Parathyroid adenoma (tissue), 2 donors: ENCODE measurements around the gene SLC22A23.
"Not testable (repeated sequence)": the region's sequence is repeated elsewhere in the genome, so short reads cannot be mapped to it uniquely, and the experiment has no call there.

Experiments
- H2AFZ ChIP-seq: fragments of 300-600 bp; sonication (generic); one replicate; pipeline ENCODE4 v1.7.0; 2017; ENCODE audit warnings: antibody characterized with exemption, mild to moderate bottlenecking
- H3K27ac ChIP-seq: fragments of 300-600 bp; sonication (generic); one replicate; pipeline ENCODE4 v1.7.0; 2017
- H3K27me3 ChIP-seq: fragments of 300-600 bp; sonication (generic); one replicate; pipeline ENCODE4 v1.7.0; 2017; ENCODE audit warnings: low read length; ENCODE audit not compliant: control insufficient read depth, insufficient read depth
- H3K36me3 ChIP-seq: fragments of 300-600 bp; sonication (generic); one replicate; pipeline ENCODE4 v1.7.0; 2017; ENCODE audit warnings: low read length; ENCODE audit not compliant: control insufficient read depth, insufficient read depth
- H3K4me1 ChIP-seq: fragments of 300-600 bp; sonication (generic); one replicate; pipeline ENCODE4 v1.7.0; 2017; ENCODE audit warnings: control low read depth
- H3K4me2 ChIP-seq: fragments of 300-600 bp; sonication (generic); one replicate; pipeline ENCODE4 v1.7.0; 2017; ENCODE audit warnings: low read length
- H3K4me3 ChIP-seq: fragments of 300-600 bp; sonication (generic); one replicate; pipeline ENCODE4 v1.7.0; 2017; ENCODE audit warnings: low read depth, low read length
- H3K79me2 ChIP-seq: fragments of 300-600 bp; sonication (generic); one replicate; pipeline ENCODE4 v1.7.0; 2017; ENCODE audit warnings: control low read depth
- H3K9ac ChIP-seq: fragments of 300-600 bp; sonication (generic); one replicate; pipeline ENCODE4 v1.7.0; 2017; ENCODE audit warnings: mild to moderate bottlenecking
- H3K9me3 ChIP-seq: fragments of 300-600 bp; sonication (generic); one replicate; pipeline ENCODE4 v1.7.0; 2017; ENCODE audit warnings: low read length; ENCODE audit not compliant: control insufficient read depth
- TF ChIP-seq, protein P1 (sequence below): fragments of 300-600 bp; sonication (generic); IDR thresholded peaks from one replicate; pipeline ENCODE4 v1.7.0; 2017; ENCODE audit warnings: antibody characterized with exemption, mild to moderate bottlenecking
- donor health status: primary hyperparathyroidism.

SLC22A23 gene

DNA sequence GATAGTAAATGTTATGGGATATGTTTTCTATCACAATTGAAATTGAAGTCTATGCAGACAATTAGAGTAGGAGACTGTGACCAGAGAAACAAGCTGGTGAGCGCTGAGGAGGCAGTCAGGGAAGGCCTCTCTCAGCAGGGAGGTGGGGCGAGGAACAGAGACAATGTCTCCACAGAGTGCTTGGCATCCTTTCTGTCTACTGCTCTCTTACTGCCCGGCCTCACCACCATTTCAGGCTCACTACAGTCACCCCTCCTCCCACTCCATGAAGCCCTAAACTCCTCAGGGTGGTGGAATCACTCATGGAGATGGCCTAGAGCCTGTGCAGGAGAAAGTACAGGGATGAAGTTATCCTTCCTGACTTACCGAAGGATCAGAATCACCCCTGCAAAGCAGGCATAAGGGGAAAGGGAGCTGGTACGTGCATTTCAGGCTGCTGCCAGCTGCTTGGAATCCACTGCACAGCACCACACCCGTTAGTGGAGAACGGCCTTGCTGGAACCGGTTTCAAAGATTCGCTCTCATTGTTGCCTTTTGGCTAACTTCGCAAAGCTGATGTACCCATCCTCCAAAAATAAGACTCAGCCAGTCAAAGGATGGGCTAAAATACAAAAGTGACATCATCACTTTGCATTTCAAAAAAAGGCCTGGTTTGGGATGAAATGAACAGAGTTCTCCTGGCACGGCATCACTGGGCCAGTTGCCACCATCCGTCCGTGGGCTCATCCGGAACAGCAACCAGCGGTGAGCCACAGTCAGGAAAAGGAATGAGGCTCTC is 67.3 kb downstream of the SLC22A23 start:
- Histone ChIP-seq H3K27ac (no peak overlapping the region), H3K27me3 (no peaks in the 10 kb centered on the region), H3K9ac (no peak overlapping the region), H3K79me2 (peaks cover 11% of the 10 kb centered on the region), H3K4me2 (no peak overlapping the region), H3K4me3 (no peak overlapping the region), H3K4me1 (no peaks in the 10 kb centered on the region), H3K36me3 (no peaks in the 10 kb centered on the region), H3K9me3 (no peaks in the 10 kb centered on the region), H2AFZ (no peak overlapping the region)
- TF ChIP-seq, protein P1, sequence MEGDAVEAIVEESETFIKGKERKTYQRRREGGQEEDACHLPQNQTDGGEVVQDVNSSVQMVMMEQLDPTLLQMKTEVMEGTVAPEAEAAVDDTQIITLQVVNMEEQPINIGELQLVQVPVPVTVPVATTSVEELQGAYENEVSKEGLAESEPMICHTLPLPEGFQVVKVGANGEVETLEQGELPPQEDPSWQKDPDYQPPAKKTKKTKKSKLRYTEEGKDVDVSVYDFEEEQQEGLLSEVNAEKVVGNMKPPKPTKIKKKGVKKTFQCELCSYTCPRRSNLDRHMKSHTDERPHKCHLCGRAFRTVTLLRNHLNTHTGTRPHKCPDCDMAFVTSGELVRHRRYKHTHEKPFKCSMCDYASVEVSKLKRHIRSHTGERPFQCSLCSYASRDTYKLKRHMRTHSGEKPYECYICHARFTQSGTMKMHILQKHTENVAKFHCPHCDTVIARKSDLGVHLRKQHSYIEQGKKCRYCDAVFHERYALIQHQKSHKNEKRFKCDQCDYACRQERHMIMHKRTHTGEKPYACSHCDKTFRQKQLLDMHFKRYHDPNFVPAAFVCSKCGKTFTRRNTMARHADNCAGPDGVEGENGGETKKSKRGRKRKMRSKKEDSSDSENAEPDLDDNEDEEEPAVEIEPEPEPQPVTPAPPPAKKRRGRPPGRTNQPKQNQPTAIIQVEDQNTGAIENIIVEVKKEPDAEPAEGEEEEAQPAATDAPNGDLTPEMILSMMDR, result no peak

DNA sequence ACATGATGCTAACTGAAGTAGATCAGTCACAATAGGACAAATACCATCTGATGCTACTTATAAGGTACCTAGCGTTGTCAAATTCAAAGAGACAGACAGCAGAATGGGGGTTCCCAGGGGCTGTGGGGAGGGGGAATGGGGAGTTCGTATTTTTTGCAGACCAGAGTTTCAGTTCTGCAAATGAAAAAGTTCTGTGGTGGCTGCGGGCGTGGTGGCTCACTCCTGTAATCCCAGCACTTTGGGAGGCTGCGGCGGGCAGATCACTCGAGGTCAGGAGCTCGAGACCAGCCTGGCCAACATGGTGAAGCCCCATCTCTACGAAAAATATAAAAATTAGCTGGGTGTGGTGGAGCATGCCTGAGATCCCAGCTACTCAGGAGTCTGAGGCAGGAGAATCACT is 68.1 kb downstream of the SLC22A23 start:
- H2AFZ ChIP-seq, result no peak overlapping the region
- H3K9ac ChIP-seq, result no peak overlapping the region
- H3K79me2 ChIP-seq, result peaks cover 11% of the 10 kb centered on the region
- no peaks in the 10 kb centered on the region for H3K9me3 ChIP-seq
- no peaks in the 10 kb centered on the region for H3K36me3 ChIP-seq
- H3K4me2 ChIP-seq, result no peak overlapping the region
- no peak overlapping the region for H3K4me3 ChIP-seq
- TF ChIP-seq, protein P1, result no peak
- H3K27me3 ChIP-seq, result no peaks in the 10 kb centered on the region
- no peak overlapping the region for H3K27ac ChIP-seq
- peaks cover 6% of the 10 kb centered on the region for H3K4me1 ChIP-seq

DNA sequence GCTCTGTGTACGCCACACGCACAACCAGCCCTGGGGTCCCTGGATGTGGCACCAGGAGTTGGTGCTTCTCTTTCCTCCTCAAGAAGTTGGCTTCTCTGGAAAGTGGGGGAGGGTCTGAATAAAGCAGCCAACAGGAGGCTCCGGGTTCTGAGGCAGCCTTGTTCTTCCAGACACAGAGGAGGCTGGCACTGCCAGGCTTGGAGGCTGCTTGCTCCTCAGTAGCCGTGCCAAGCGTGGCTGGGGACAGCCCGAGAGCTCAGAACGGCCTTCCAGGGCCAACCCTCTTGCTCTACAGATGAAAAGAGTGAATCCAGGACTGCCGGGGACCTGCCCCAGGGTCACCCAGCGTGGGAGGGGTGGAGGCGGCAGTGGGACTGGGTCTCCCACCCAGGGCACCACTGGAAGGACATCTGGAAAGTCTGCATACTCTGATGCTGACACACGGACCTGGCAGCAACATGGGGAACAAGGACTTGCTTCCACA is 70.4 kb downstream of the SLC22A23 start:
- H3K27ac ChIP-seq, result no peak overlapping the region
- no peaks in the 10 kb centered on the region for H3K9me3 ChIP-seq
- TF ChIP-seq, protein P1, result no peak
- no peak overlapping the region for H3K4me2 ChIP-seq
- no peak overlapping the region for H2AFZ ChIP-seq
- H3K79me2 ChIP-seq, result peaks cover 20% of the 10 kb centered on the region
- no peak overlapping the region for H3K9ac ChIP-seq
- H3K4me3 ChIP-seq, result no peak overlapping the region
- no peaks in the 10 kb centered on the region for H3K27me3 ChIP-seq
- peaks cover 26% of the 10 kb centered on the region for H3K4me1 ChIP-seq
- no peaks in the 10 kb centered on the region for H3K36me3 ChIP-seq

DNA sequence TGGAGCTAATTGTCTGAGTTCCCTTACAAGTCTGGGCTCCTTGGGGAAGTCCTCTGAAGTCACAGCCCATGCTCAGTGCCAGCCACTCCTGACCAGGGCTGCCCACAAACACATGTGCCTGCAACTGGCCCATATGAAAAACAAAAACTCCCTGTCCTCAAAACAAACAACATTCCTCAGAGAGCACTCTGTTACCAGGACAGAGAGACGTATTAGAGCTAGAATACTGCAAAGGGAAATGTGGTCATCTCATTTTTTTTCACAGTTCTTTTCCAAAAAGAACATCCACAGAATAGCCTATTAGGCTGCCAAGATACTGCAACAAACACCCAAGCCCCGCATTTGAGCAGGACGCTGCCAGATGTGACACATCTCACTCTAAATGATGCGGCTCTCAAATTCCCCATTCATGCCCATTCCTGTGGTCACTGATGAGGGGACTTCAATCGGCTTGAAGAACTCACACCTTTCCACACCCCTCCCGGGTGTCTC is 71.1 kb downstream of the SLC22A23 start:
- H3K4me3 ChIP-seq, result no peak overlapping the region

DNA sequence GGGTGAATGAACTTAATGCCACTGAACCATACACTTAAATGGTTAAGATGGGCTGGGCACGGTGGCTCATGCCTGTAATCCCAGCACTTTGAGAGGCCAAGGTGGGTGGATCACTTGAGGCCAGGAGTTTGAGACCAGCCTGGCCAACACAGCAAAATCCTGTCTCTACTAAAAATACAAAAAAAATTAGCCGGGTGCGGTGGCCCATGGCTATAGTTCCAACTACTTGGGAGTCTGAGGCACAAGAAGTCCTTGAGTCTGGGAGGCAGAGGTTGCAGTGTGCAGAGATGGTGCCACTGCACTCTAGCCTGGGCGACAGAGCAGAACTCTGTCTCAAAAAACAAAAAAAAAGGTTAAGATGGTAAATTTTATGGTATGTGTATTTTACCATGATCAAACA is 71.7 kb downstream of the SLC22A23 start:
- not testable (repeated sequence) for H3K27ac ChIP-seq, H3K27me3 ChIP-seq, H2AFZ ChIP-seq, H3K9me3 ChIP-seq, H3K4me2 ChIP-seq, H3K36me3 ChIP-seq, H3K4me3 ChIP-seq, H3K9ac ChIP-seq
- peaks cover 20% of the 10 kb centered on the region for H3K79me2 ChIP-seq
- H3K4me1 ChIP-seq, result peaks cover 36% of the 10 kb centered on the region

More for the DNA sequence above, 71.1 kb downstream of the SLC22A23 start:
- Histone ChIP-seq H3K4me2 (no peak overlapping the region), H2AFZ (no peak overlapping the region), H3K27me3 (no peaks in the 10 kb centered on the region), H3K9ac (no peak overlapping the region), H3K4me1 (peaks cover 33% of the 10 kb centered on the region), H3K36me3 (no peaks in the 10 kb centered on the region), H3K27ac (no peak overlapping the region), H3K79me2 (peaks cover 20% of the 10 kb centered on the region), H3K9me3 (no peaks in the 10 kb centered on the region)
- TF ChIP-seq, protein P1, result no peak
